Tibial artery (tissue), 4 donors: ENCODE data around the gene BMP6.

ENCODE experiments used
- DNase-seq, 2 donors: peaks; one replicate each; pipeline ENCODE4 v3.0.0-alpha.2; 2019
- H3K27ac ChIP-seq, 2 donors: fragments of 200-600 bp; sonication (generic) in 1 of 2; 1 replicate in 1 of 2; 2 replicates in 1 of 2; pipeline ENCODE4 v1.5.1; 2018 to 2019; ENCODE audit warnings: mild to moderate bottlenecking in 1 of 2
- H3K27me3 ChIP-seq, 2 donors: fragments of 200-600 bp; sonication (generic) in 1 of 2; one replicate each; pipeline versions ENCODE4 v1.5.1 to v1.6.0; 2016 to 2019
- H3K36me3 ChIP-seq, 3 donors: fragments of 200-600 bp; sonication (generic) in 2 of 3; one replicate each; pipeline ENCODE4 v1.5.1; 2016 to 2019; ENCODE audit warnings: mild to moderate bottlenecking in 2 of 3
- H3K4me1 ChIP-seq, 4 donors: fragments of 200-600 bp; sonication (generic) in 2 of 4; 1 replicate in 3 of 4; 2 replicates in 1 of 4; pipeline ENCODE4 v1.5.1; 2016 to 2019
- H3K4me3 ChIP-seq, 2 donors: fragments of 200-600 bp; sonication (generic) in 1 of 2; 1 replicate in 1 of 2; 2 replicates in 1 of 2; pipeline ENCODE4 v1.5.1; 2018 to 2019; ENCODE audit warnings: mild to moderate bottlenecking in 2 of 2
- H3K9me3 ChIP-seq, 3 donors: fragments of 200-600 bp; sonication (generic) in 1 of 3; one replicate each; pipeline ENCODE4 v1.5.1; 2016 to 2019
- CTCF ChIP-seq, 2 experiments: fragments of 200-600 bp in 1 of 2; fragments of 450-650 bp in 1 of 2; IDR thresholded peaks; one replicate each; pipeline ENCODE4 v1.5.1; 2017 to 2019; ENCODE audit warnings: antibody characterized with exemption in 2 of 2, mild to moderate bottlenecking in 1 of 2, moderate library complexity in 1 of 2
- intact Hi-C: fragments of 100-400 bp; cut with DNase I; formaldehyde crosslinking; loops from one replicate; pipeline ENCODE4 v1.15.0; 2023; ENCODE audit warnings: low total_unique reads

The BMP6 gene

GRCh38 chr6:7901780-7902179, 175.9 kb downstream of the BMP6 start:
- H3K4me3 ChIP-seq: no peak overlapping the region

GRCh38 chr6:7902221-7902620, 176.3 kb downstream of the BMP6 start:
- intact Hi-C loops: no loop called here
- Histone ChIP-seq H3K4me3 (no peak overlapping the region), H3K27me3 (no peaks in the 10 kb centered on the region), H3K9me3 (no peaks in the 10 kb centered on the region), H3K4me1 (no peaks in the 10 kb centered on the region), H3K36me3 (peaks cover 63 to 74% (median 72%) of the 10 kb centered on the region in 3 donors), H3K27ac (no peak overlapping the region)
- TF ChIP-seq CTCF (IDR thresholded peaks at IDR 0.05): no peak
- no peak for DNase-seq

More at GRCh38 chr6:7901780-7902179, 175.9 kb downstream of the BMP6 start:
- H3K9me3 ChIP-seq: no peaks in the 10 kb centered on the region
- no peaks in the 10 kb centered on the region for H3K27me3 ChIP-seq
- H3K27ac ChIP-seq: no peak overlapping the region
- no peak for TF ChIP-seq CTCF (IDR thresholded peaks at IDR 0.05)
- peaks cover 63 to 76% (median 74%) of the 10 kb centered on the region in 3 donors for H3K36me3 ChIP-seq
- DNase-seq: no peak
- H3K4me1 ChIP-seq: no peaks in the 10 kb centered on the region
- intact Hi-C loops: no loop called here

GRCh38 chr6:7902867-7903266, 177.0 kb downstream of the BMP6 start:
- H3K4me3 ChIP-seq: no peak overlapping the region
- H3K4me1 ChIP-seq: no peaks in the 10 kb centered on the region
- TF ChIP-seq CTCF (IDR thresholded peaks at IDR 0.05): no peak
- DNase-seq: no peak
- H3K27ac ChIP-seq: no peak overlapping the region
- H3K9me3 ChIP-seq: no peaks in the 10 kb centered on the region
- intact Hi-C loops: no loop called here
- H3K27me3 ChIP-seq: no peaks in the 10 kb centered on the region
- H3K36me3 ChIP-seq: peaks cover 57 to 68% (median 66%) of the 10 kb centered on the region in 3 donors

DNA sequence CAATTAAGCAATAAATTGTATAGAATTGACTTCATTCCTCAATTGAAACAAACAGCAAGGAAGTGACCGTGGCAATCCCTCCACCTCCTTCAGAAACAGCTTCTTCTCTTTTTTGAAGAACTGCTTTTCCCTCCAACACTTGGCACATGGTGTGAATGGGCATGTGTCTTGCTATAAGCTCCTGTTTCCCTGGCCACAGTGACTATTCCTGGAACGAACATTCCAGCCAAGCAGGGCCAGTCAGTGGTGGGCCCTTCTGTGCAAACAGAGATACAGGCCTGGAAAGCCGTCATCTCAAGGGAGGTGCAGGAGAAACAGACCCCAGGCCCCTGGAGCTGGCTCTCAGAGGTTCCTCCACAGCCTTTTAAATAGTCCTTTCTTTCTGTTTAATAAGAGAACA, 177.8 kb downstream of the BMP6 start:
- Histone ChIP-seq H3K27ac (no peak overlapping the region), H3K36me3 (peaks cover 50 to 60% (median 58%) of the 10 kb centered on the region in 3 donors), H3K27me3 (no peaks in the 10 kb centered on the region), H3K9me3 (no peaks in the 10 kb centered on the region), H3K4me3 (no peak overlapping the region), H3K4me1 (peaks cover 0 to 6% (median 3%) of the 10 kb centered on the region in 4 donors)
- DNase-seq: no peak
- no peak for TF ChIP-seq CTCF (IDR thresholded peaks at IDR 0.05)
- intact Hi-C loops: no loop called here

GRCh38 chr6:7904654-7905319, 178.9 kb downstream of the BMP6 start:
- no peak for DNase-seq
- Histone ChIP-seq H3K9me3 (no peaks in the 10 kb centered on the region), H3K4me1 (peaks cover 0 to 15% (median 12%) of the 10 kb centered on the region in 4 donors), H3K27ac (no peak overlapping the region), H3K4me3 (no peak overlapping the region), H3K27me3 (no peaks in the 10 kb centered on the region), H3K36me3 (peaks cover 39 to 49% (median 47%) of the 10 kb centered on the region in 3 donors)
- TF ChIP-seq CTCF (IDR thresholded peaks at IDR 0.05): no peak
- intact Hi-C loops: loop anchor here (5.0 kb wide), 1 partner anchor 177 kb away; the partner anchor contains the start of gene BMP6
